AG09319 (cell line): ENCODE results near the gene ZBTB16.

ENCODE experiments used
- DNase-seq: peaks from one replicate; pipeline ENCODE4 v3.0.0-alpha.2; 2010; ENCODE audit warnings: low read depth; ENCODE audit errors: extremely low read depth
- CTCF ChIP-seq: IDR thresholded peaks from 2 replicates; pipeline ENCODE4 v1.5.1; 2011; ENCODE audit warnings: low read depth, mild to moderate bottlenecking, inconsistent platforms, low read length, moderate library complexity

The ZBTB16 gene

GRCh38 chr11:114291842-114292680 lies 232.6 kb downstream of the ZBTB16 start:
- DNase-seq, result peak; percentile 24
- TF ChIP-seq CTCF, result no peak

- no peak for TF ChIP-seq CTCF
These were observed 233.7 kb downstream of the ZBTB16 start for GRCh38 chr11:114293201-114293711.

GRCh38 chr11:114295676-114296604 lies 236.4 kb downstream of the ZBTB16 start, which contains the start of gene NNMT:
Gene NNMT, plus strand, starts transcription at chr11:114296399. Its CDS starts 158 bp downstream, at chr11:114296557.
- peak; percentile 15 for TF ChIP-seq CTCF
- DNase-seq, result peak; percentile 97

More at GRCh38 chr11:114293201-114293711, 233.7 kb downstream of the ZBTB16 start:
- DNase-seq, result no peak

GRCh38 chr11:114296605-114297372 lies 237.3 kb downstream of the ZBTB16 start:
- DNase-seq, result no peak
- no peak for TF ChIP-seq CTCF

- TF ChIP-seq CTCF, result no peak
These were observed 238.5 kb downstream of the ZBTB16 start for GRCh38 chr11:114297806-114298709.

GRCh38 chr11:114298710-114299109 lies 239.2 kb downstream of the ZBTB16 start:
- no peak for TF ChIP-seq CTCF
- DNase-seq, result no peak

More at GRCh38 chr11:114297806-114298709, 238.5 kb downstream of the ZBTB16 start:
- DNase-seq, result no peak
